Gastrocnemius medialis (tissue), 4 donors: ENCODE results near the gene RBFOX2.

ENCODE experiments used
- CTCF ChIP-seq, 5 experiments: fragments of 450-650 bp in 3 of 5; fragments of 200-600 bp in 2 of 5; sonication (generic) in 2 of 5; IDR thresholded peaks in 4 of 5; conservative IDR thresholded peaks in 1 of 5; 1 replicate in 4 of 5; 2 replicates in 1 of 5; pipeline ENCODE4 v1.5.1; 2016 to 2019; ENCODE audit warnings: antibody characterized with exemption in 5 of 5, mild to moderate bottlenecking in 3 of 5, moderate library complexity in 3 of 5
- POLR2A ChIP-seq, 2 donors: fragments of 450-650 bp; IDR thresholded peaks; one replicate each; pipeline ENCODE4 v1.6.1; 2017; ENCODE audit warnings: antibody characterized with exemption in 2 of 2, mild to moderate bottlenecking in 2 of 2, moderate library complexity in 2 of 2

- TF ChIP-seq CTCF (IDR thresholded peaks at IDR 0.05 in 4 of 5, conservative IDR thresholded peaks at IDR 0.05 in 1 of 5) (no peak), POLR2A (IDR thresholded peaks at IDR 0.05) (no peak)
These were observed 209.2 kb downstream of the RBFOX2 start for GRCh38 chr22:35819421-35819820.
